NCI-H748 (cell line): ENCODE data around the gene EHHADH.
"Not testable (repeated sequence)": the region's sequence is repeated elsewhere in the genome, so short reads cannot be mapped to it uniquely, and the experiment has no call there.

Source experiments
- DNase-seq: peaks from one replicate; lab custom pipeline; 2025; ENCODE audit not compliant: unreplicated experiment; lab: John Stamatoyannopoulos, UW

EHHADH gene

GRCh38 chr3:185253133-185253532 lies 716 bp downstream of the EHHADH start:
- DNase-seq: not testable (repeated sequence)

GRCh38 chr3:185251272-185251671 lies 2.6 kb downstream of the EHHADH start:
- DNase-seq: no peak

- no peak for DNase-seq
Observed at GRCh38 chr3:185250653-185251052, 3.2 kb downstream of the EHHADH start.

GRCh38 chr3:185250247-185250646 lies 3.6 kb downstream of the EHHADH start:
- no peak for DNase-seq

GRCh38 chr3:185242642-185243041 lies 11.2 kb downstream of the EHHADH start:
- no peak for DNase-seq

- DNase-seq: no peak
Observed at GRCh38 chr3:185236969-185237368, 16.9 kb downstream of the EHHADH start.

- no peak for DNase-seq
Observed at GRCh38 chr3:185233328-185233727, 20.5 kb downstream of the EHHADH start.

GRCh38 chr3:185226526-185226925 lies 27.3 kb downstream of the EHHADH start:
- DNase-seq: not testable (repeated sequence)

GRCh38 chr3:185225523-185225922 lies 28.3 kb downstream of the EHHADH start:
- no peak for DNase-seq

- no peak for DNase-seq
Observed at GRCh38 chr3:185225080-185225479, 28.8 kb downstream of the EHHADH start.

GRCh38 chr3:185221203-185221602 lies 32.6 kb downstream of the EHHADH start:
- DNase-seq: no peak

- DNase-seq: no peak
Observed at GRCh38 chr3:185216607-185216958, 37.3 kb downstream of the EHHADH start.

GRCh38 chr3:185215873-185216606 lies 37.8 kb downstream of the EHHADH start:
- DNase-seq: peak; percentile 3

- DNase-seq: no peak
Observed at GRCh38 chr3:185212559-185212958, 41.3 kb downstream of the EHHADH start.

- DNase-seq: no peak
Observed at GRCh38 chr3:185212086-185212485, 41.8 kb downstream of the EHHADH start.

GRCh38 chr3:185210621-185211142 lies 43.2 kb downstream of the EHHADH start:
- no peak for DNase-seq

- DNase-seq: no peak
Observed at GRCh38 chr3:185208823-185209222, 45.0 kb downstream of the EHHADH start.

- DNase-seq: no peak
Observed at GRCh38 chr3:185207931-185208746, 45.7 kb downstream of the EHHADH start.

GRCh38 chr3:185207481-185207880 lies 46.4 kb downstream of the EHHADH start:
- DNase-seq: no peak

GRCh38 chr3:185205865-185206264 lies 48.0 kb downstream of the EHHADH start:
- no peak for DNase-seq

- DNase-seq: no peak
Observed at GRCh38 chr3:185204894-185205293, 49.0 kb downstream of the EHHADH start.

- DNase-seq: no peak
Observed at GRCh38 chr3:185200639-185201038, 53.2 kb downstream of the EHHADH start.
